Stimulated activated naive CD4-positive, alpha-beta T cell (primary cell): ENCODE results near the gene TENM4.

Experiments used
- DNase-seq, 6 experiments: peaks; one replicate each; lab custom pipeline; 2025; lab: John Stamatoyannopoulos, UW

Gene TENM4

GRCh38 chr11:78810559-78811009 is 630.2 kb downstream of the TENM4 start:
- no peak for DNase-seq

GRCh38 chr11:78809931-78810541 is 630.8 kb downstream of the TENM4 start:
- no peak for DNase-seq

DNA sequence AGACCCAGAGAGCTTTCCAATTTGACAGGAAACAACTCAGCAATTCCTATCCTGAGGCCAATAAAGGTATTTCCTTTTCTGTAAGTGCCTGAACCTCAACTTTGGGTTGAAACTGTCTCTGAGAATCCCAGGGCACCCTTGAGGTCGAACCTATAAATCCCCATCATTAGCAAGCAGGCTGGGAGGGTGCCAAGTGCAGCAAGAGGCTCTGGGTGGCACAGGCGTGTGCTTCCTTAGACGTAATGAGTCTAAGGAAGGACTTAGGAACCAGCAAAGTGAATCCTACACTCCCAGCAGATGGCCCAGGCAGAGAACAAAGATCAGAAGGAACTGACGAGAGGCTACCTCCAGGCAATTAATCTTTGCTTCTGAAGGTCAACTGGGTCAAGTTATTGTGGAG is 631.9 kb downstream of the TENM4 start:
- no peak for DNase-seq

DNA sequence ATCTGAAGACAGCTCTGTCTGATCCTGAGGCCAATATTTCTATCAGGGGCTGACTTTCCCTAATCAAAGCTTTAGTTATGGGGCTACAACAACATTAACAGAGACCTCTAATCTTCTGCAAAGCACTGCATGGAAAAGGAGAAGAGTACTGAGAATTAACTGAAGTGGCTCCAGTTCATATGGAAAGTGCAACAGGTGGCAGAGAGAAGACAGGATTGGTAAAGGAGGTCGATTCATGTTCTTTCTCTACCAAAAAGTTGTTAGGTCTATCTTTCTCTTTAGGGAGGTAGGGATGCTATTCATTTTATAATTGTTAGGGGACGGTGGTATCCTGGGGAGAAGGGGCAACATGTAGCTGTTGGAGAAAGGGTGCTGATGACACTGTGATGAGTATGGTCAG is 633.5 kb downstream of the TENM4 start:
- no peak for DNase-seq

DNA sequence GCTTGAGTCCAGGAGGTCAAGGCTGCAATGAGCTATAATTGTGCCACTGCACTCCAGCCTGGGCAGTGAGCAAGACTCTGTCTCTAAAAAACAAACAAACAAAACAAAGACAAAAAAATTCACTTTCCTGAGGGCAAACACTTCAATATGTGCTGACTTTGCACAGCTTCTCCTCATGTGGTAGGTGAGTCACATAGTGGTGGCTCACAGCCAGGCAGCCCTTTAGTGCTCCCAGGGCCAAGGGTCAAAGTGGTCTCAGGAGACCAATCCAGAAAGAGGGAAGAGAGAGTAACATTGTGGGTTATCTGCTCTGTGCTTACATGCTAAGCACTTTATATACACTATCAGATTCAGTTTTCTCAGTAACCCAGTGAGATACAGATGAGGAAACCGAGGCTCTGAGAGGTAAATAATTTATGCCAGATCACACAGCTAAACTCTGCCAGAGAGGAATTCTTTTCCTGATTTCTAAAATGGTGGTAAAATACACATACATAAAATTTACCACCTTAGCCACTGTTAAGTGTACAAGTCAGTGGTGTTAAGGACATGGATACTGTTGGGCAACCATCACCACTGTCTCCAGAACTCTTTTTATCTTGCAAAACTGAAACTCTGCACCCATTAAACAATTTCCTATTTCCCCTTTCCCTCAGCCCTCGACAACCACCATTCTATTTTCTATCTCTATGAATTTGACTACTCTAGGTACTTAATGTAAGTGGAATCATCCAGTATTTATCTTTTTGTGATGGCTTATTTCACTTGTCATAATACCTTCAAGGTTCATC is 634.4 kb downstream of the TENM4 start:
- DNase-seq = no peak

DNA sequence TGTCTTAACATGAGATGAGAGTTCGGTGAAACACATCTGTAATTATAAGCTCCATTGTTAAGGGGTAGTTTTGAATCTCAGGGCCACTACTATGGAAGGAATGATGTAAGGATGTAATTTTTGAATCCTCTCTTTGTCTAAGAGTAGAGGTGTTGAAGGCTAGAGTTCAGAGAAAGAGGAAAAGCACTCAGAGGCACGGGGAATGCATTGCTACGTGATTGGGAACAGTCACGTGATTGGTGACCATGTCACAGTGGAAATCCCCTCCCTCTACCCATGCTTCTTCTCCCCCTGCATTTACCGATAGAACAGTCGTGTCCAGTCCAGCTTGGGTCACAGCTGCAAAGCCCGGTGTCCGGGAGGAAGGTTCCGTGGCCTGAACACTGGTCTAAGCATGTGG is 635.8 kb downstream of the TENM4 start:
- no peak for DNase-seq

GRCh38 chr11:78803995-78804394 is 636.8 kb downstream of the TENM4 start:
- no peak for DNase-seq

- DNase-seq = no peak
These were observed 638.6 kb downstream of the TENM4 start for GRCh38 chr11:78802058-78802761.

DNA sequence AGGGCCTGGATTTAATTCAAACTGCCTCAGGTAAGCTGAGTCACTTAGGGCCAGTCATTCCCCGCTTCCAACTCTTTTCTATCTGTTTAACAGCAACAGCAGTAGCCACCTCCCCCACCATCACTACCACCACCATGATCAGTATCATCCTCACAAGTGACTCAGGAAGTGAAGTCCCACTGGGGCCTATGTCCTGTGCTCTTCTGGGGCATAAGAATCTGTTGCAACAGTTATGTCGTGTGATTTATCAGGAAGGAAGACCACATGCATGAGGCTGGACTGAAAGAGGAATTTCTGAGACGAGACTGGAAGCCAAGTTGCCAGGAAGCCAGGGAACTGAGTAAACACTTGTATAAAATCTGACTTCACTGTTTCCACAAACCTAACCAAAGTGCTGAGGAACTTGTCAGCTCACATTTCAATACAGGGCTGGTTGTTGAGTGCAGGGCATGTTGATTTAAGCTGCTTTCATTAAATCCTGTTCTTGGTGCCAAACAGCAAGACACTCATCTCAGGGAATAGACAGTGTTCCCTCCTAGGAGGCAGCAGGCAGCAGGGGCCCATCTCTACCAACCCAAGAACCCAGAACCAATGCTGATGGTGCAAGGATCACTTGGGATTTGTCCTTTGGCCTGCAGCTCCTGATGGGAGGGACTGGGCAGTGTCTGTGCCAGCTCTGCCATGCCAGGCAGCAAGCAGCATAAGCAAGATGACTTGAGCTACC is 639.5 kb downstream of the TENM4 start:
- DNase-seq = no peak

DNA sequence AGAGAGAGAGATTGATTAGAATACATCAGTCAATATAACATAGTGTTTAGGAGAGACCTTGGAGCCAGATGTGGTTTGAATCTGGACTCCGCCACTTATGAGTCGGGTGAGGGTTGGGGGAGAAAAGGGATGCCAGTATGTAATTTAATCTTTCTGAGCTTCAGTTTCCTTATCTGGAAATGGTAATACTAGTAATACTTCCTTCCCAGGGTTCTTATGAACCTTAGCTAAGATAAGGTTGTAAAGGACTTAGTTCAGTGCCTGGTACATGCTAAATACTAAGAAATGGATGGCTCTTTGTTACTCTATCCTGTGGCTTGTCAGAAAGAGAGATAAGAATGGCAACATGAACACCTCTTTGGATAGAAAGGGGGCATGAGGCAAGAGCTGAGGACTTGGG is 640.1 kb downstream of the TENM4 start:
- DNase-seq = no peak

GRCh38 chr11:78800096-78800690 is 640.6 kb downstream of the TENM4 start:
- DNase-seq = no peak

- DNase-seq = no peak
These were observed 642.2 kb downstream of the TENM4 start for GRCh38 chr11:78798663-78799062.

DNA sequence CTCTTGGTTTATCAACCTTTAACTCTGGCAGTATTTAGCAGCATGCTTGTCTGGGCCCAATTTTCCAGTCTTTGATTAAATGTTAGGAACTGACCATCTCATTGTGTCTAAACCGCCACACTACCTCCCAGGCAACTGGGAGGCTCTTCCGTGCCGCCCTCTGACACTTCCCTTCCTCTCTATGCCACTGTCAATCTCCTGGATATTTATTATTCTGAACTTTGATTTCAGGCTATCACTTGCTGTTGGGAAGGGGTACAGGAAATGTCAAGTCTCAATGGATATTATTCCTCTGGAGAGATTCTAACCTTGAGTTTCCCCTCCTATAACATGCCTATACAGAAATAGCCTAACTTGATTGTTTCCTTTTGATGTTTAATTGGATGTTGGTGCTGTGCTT is 643.3 kb downstream of the TENM4 start:
- no peak for DNase-seq

DNA sequence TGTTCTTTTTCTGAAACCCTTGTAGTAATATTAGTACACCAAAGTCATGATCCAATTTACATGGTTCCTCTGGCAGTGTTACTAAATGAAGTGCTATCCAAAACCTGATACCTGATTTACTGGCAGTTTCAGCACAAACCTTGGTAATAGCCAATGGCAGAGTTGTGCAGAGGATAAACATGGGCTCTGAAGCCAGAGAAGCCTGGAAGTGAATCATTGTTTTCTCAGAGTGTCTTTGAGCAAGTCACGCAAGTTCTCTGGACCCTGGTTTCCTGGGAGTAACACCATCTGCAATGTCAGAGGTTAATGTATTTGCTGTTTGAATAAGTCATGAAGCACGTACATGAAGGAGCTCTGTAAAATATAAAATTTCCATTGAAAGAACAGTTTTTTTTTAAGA is 643.9 kb downstream of the TENM4 start:
- DNase-seq = no peak

DNA sequence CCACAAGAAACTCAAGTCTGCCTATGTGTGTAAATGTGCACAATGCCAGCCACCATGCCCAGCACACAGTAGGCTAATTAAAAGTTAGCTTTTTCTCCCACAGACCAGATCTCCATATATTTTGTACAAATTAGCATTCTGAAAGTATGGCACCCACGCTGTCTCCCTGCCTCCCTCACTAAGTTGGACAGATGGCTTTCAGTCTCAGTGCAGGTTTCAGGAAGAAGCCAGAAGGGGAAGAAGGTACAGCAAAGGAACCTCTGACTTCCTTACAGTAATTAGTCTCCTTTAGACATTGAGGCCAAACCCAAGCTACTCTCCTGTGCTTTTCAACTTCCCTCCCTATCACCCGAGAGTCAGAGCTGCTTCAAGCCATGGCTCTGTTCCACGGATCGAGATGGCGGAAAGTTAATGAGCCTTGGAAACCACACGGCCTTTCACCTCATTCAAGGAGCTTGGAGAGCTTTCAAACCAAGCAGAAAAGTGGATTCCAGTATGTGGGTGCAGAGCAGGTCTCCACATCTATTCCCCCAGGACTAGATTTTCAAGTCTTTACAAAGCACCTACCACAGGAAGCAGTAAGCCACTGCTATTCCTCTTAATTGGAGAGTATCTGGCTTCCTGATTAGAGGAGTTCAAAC is 645.1 kb downstream of the TENM4 start:
- no peak for DNase-seq

DNA sequence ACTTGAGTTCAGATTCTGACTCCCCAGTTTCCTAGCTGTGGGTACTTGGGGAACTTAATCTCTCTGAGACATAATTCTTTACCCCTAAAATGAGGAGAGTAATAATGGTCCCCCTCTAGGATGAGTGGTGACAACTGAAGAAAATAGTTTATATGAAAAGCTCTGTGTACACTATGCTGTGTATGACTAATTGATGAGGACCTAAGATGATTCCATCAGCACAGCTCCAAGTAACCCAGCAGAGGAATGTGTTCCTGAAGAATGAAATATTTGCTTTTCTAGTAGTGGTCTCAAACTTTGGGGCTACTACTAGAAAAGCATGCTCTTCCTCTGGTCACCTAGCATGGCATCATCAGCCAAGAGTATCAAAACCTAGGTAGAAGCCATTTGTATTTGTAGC is 648.9 kb downstream of the TENM4 start:
- DNase-seq = no peak

DNA sequence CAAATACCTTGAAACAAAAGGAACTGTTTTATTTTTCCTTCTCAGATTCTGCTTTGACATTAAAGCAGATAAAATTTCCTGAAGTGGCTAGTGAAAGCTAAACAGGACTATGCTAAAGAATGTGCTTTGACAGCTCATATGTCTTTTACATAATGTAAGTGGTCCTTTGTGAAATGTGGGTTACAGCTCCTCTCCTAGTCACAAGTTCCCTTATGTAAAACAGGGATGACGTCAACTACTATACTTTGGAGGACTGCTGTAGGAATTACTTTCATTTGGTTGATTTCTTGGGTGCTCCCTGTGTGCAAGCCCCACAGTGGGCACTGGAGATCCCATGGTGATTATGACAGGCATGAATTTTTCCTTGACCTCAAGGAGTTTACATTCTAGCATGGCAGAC is 649.6 kb downstream of the TENM4 start:
- no peak for DNase-seq

DNA sequence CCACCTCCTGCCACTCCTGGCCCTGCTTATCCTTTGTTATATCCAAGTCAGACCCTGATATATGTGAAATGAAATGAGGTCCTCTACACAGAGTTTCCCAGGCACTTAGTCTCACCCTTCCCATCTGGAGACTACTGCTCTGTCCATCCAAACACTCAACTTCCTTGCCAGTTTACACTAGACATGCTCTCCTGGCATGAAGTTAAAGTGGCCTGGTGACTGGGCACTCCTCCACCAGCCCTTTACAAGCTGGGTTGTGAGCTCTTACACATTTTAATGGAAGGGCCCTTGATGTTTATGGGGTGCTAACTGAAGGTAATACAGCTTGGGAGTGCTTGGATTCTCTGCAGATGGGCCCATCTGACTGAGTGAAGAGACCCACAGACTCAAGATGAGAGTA is 650.0 kb downstream of the TENM4 start:
- DNase-seq = no peak

DNA sequence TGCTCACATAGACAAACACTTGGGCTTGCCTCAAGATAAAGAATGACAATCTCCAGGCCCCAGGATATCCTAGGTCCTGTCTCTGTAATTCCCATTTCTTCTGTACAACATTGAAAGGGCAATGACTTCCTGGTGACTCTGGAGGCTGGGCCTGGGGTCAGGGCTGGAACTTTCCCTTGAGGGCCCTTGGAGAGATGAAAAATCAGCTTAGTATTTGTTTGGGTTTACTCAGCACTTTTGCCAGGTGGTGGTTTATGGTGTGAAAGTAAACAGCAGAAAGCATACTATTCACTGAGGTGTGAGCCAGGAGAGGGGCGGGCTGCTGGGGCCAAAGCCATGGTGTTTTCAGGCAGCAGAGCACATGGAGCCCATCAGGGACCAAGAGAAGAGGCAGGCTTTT is 651.5 kb downstream of the TENM4 start:
- DNase-seq = no peak

DNA sequence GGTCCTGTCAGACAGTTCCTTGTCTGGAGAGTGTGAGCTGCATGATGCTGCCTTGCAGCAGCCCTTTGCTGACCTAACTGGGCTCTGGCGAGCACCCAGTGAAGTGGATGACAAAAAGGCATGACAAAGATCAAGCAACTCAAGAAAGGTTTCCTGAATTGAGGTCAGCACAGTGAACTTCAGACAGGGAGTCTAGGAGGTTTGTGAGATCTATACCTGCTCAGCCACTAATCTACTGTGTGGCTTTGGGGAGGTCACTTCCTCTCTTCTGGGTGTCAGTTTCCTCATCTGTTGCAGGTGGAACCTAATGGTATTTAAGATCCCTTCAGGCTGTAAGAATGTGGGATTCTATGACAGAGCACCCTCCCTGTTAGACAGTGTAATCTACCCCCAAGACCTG is 652.3 kb downstream of the TENM4 start:
- no peak for DNase-seq

DNA sequence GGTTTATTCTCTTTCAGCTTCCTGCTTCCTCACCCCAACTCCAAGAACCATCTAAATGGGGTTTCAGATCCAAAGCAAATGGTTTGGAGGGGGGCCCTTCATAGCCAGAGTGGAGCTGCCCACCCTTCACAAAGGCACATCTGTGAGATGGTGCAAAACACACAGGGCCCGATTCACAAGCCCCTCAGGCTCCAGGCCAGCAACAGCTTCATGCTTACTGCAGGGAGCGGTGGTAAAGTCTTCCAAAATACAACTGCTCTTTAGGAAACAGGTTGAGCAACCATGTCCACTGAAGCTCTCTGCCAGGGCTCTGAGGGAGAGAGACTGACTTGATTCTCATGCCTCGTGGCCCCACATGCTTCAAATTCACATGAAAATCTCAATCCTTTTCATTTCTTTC is 653.1 kb downstream of the TENM4 start:
- no peak for DNase-seq

GRCh38 chr11:78786746-78787145 is 654.1 kb downstream of the TENM4 start:
- DNase-seq = no peak
